ENCODE data around the gene UBE3B. TPM values are rescaled to one million over a fixed set of nuclear protein-coding genes. Genes with fewer than 3 reads are reported as not detected.

Gene UBE3B
- total RNA-seq, 1 experiment from 2014 or later, result 48.0 TPM

- Histone ChIP-seq H3K4me3 (no peak overlapping the region), H3K27ac (no peak overlapping the region), H4K20me1 (ENCODE audit: insufficient read depth) (no peaks in the 10 kb centered on the region), H3K36me3 (ENCODE audit: low read depth) (0 out of 2 replicates have a peak, but pooled peaks cover 5% of the 10 kb centered on the region), H3K79me2 (ENCODE audit: low read depth) (0 out of 2 replicates have a peak, but pooled peaks cover 3% of the 10 kb centered on the region), H3K9me3 (ENCODE audit: insufficient read depth, low read depth) (no peaks in the 10 kb centered on the region), H3F3A (ENCODE audit: insufficient read depth, low read depth) (peaks cover 4% of the 10 kb centered on the region; the same call in 1 of the 2 replicates), H2AFZ (no peak overlapping the region), H3K4me2 (no peak overlapping the region), H3K27me3 (ENCODE audit: insufficient read depth, low read depth) (no peaks in the 10 kb centered on the region), H3K9me2 (ENCODE audit: insufficient read depth) (no peaks in the 10 kb centered on the region), H3K4me1 (replicated peaks; ENCODE audit: insufficient read depth) (peaks cover 20% of the 10 kb centered on the region)
- DNase-seq, result no peak
- ChIA-PET CTCF (no interaction called here), POLR2A (ENCODE audit: unreplicated experiment) (no interaction called here)
- intact Hi-C loops (cut with micrococcal nuclease; ENCODE audit: unreplicated experiment), result no loop called here
- no TSS peak for BruUV-seq (replicated peaks)
- TF ChIP-seq EZH2 (IDR thresholded peaks at IDR 0.05; ENCODE audit: low read depth), result no peak
- TF ChIP-seq CTCF (conservative IDR thresholded peaks at IDR 0.05), result no peak
Measured at GRCh38 chr12:109579639-109580038, 102.2 kb downstream of the UBE3B start.

- Histone ChIP-seq H3K9me3 (ENCODE audit: insufficient read depth, low read depth) (no peaks in the 10 kb centered on the region), H3K4me3 (no peak overlapping the region), H3K9me2 (ENCODE audit: insufficient read depth) (no peaks in the 10 kb centered on the region), H3K27me3 (ENCODE audit: insufficient read depth, low read depth) (no peaks in the 10 kb centered on the region), H3K36me3 (ENCODE audit: low read depth) (0 out of 2 replicates have a peak, but pooled peaks cover 5% of the 10 kb centered on the region), H3K4me1 (replicated peaks; ENCODE audit: insufficient read depth) (peaks cover 17% of the 10 kb centered on the region), H3K27ac (no peak overlapping the region), H3K79me2 (ENCODE audit: low read depth) (no peaks in the 10 kb centered on the region), H4K20me1 (ENCODE audit: insufficient read depth) (no peaks in the 10 kb centered on the region), H3F3A (ENCODE audit: insufficient read depth, low read depth) (peaks cover 4% of the 10 kb centered on the region; the same call in 1 of the 2 replicates), H3K4me2 (no peak overlapping the region), H2AFZ (no peak overlapping the region)
- POLR2A ChIA-PET (ENCODE audit: unreplicated experiment), result no interaction called here
- intact Hi-C loops (cut with micrococcal nuclease; ENCODE audit: unreplicated experiment), result no loop called here
- no peak for TF ChIP-seq CTCF (conservative IDR thresholded peaks at IDR 0.05)
- no peak for TF ChIP-seq EZH2 (IDR thresholded peaks at IDR 0.05; ENCODE audit: low read depth)
- BruUV-seq (replicated peaks), result no TSS peak
- CTCF ChIA-PET, result no interaction called here
- no peak for DNase-seq
Measured at GRCh38 chr12:109580272-109580671, 102.8 kb downstream of the UBE3B start.

- intact Hi-C loops (cut with micrococcal nuclease; ENCODE audit: unreplicated experiment), result no loop called here
- H3K4me2 ChIP-seq, result no peak overlapping the region
- peaks cover 7% of the 10 kb centered on the region; the same call in 1 of the 2 replicates for H3F3A ChIP-seq (ENCODE audit: insufficient read depth, low read depth)
- no peaks in the 10 kb centered on the region for H4K20me1 ChIP-seq (ENCODE audit: insufficient read depth)
- 0 out of 2 replicates have a peak, but pooled peaks cover 5% of the 10 kb centered on the region for H3K36me3 ChIP-seq (ENCODE audit: low read depth)
- peaks cover 21% of the 10 kb centered on the region for H3K4me1 ChIP-seq (replicated peaks; ENCODE audit: insufficient read depth)
- DNase-seq, result no peak
- no peak for TF ChIP-seq EZH2 (IDR thresholded peaks at IDR 0.05; ENCODE audit: low read depth)
- TF ChIP-seq CTCF (conservative IDR thresholded peaks at IDR 0.05), result no peak
- ChIA-PET POLR2A (ENCODE audit: unreplicated experiment) (no interaction called here), CTCF (interaction anchor here (0.6 kb wide), 1 partner anchor 17 kb away, joined by 4 read pairs; no protein-coding TSS in a partner anchor)
- H3K4me3 ChIP-seq, result no peak overlapping the region
- H3K27me3 ChIP-seq (ENCODE audit: insufficient read depth, low read depth), result no peaks in the 10 kb centered on the region
- H3K9me3 ChIP-seq (ENCODE audit: insufficient read depth, low read depth), result no peaks in the 10 kb centered on the region
- H2AFZ ChIP-seq, result no peak overlapping the region
- H3K9me2 ChIP-seq (ENCODE audit: insufficient read depth), result no peaks in the 10 kb centered on the region
- no TSS peak for BruUV-seq (replicated peaks)
- H3K79me2 ChIP-seq (ENCODE audit: low read depth), result no peaks in the 10 kb centered on the region
- peak overlapping the region; percentile 35; the same call in 1 of the 2 replicates for H3K27ac ChIP-seq
Measured at GRCh38 chr12:109580684-109581333, 103.4 kb downstream of the UBE3B start.

All from PC-9 (cell line).